WTC11 (cell line): ENCODE measurements around the gene PSMG4. TPM values are rescaled to one million over a fixed set of nuclear protein-coding genes. Genes with fewer than 3 reads are reported as not detected.
A peak's percentile ranks its signal among the peaks of the same experiment; 100 is the strongest.

ENCODE experiments used
- ATAC-seq: fragments of 200-7000 bp; cut with Tn5 transposase; 2 replicates; pipeline ENCODE4 v1.10.0; 2021; ENCODE audit warnings: mild to moderate bottlenecking, moderate library complexity
- CTCF ChIA-PET: fragments of 300-600 bp; sonication (Branson Sonifier 250); formaldehyde crosslinking; loops from one replicate; lab custom pipeline; 2021; ENCODE audit warnings: antibody characterized with exemption; lab: Charles Lee
- POLR2A ChIA-PET: fragments of 350-600 bp; sonication (Branson Sonifier 250); formaldehyde crosslinking; loops from one replicate; lab custom pipeline; 2021; ENCODE audit warnings: antibody characterized with exemption; lab: Charles Lee
- DNase-seq: peaks from one replicate; pipeline ENCODE4 v3.0.0; 2021; ENCODE audit warnings: low spot score
- H3K27ac Mint-ChIP-seq: 2 replicates; pipeline ENCODE4 v1.8.0; 2021; ENCODE audit warnings: mixed read lengths
- H3K27me3 Mint-ChIP-seq: 2 replicates; pipeline ENCODE4 v1.8.0; 2021; ENCODE audit warnings: low read depth, mild to moderate bottlenecking, moderate library complexity, mixed read lengths
- H3K36me3 Mint-ChIP-seq: 2 replicates; pipeline ENCODE4 v1.8.0; 2021; ENCODE audit warnings: mixed read lengths
- H3K4me1 Mint-ChIP-seq: 2 replicates; pipeline ENCODE4 v1.8.0; 2022; ENCODE audit warnings: mixed read lengths
- H3K4me3 Mint-ChIP-seq: 2 replicates; pipeline ENCODE4 v1.8.0; 2021; ENCODE audit warnings: mild to moderate bottlenecking, moderate library complexity, mixed read lengths
- H3K9me3 Mint-ChIP-seq: 2 replicates; pipeline ENCODE4 v1.8.0; 2021; ENCODE audit warnings: mixed read lengths
- ARID4B ChIP-seq: sonication (generic); formaldehyde crosslinking; IDR thresholded peaks from 2 replicates; pipeline ENCODE4 v1.8.0; 2023; ENCODE audit warnings: missing genetic modification reagents, mild to moderate bottlenecking, borderline replicate concordance
- CDX4 ChIP-seq: fragments of 250-450 bp; sonication (Bioruptor Pico); IDR thresholded peaks from 2 replicates; pipeline ENCODE4 v1.9.0; 2021; ENCODE audit warnings: moderate library complexity, mild to moderate bottlenecking, inconsistent platforms, borderline replicate concordance
- CREM ChIP-seq: sonication (generic); formaldehyde crosslinking; IDR thresholded peaks from 2 replicates; pipeline ENCODE4 v1.8.1; 2022; ENCODE audit warnings: mild to moderate bottlenecking, missing genetic modification reagents, moderate library complexity
- CTCF ChIP-seq: fragments of 200-600 bp; IDR thresholded peaks from 2 replicates; pipeline ENCODE4 v1.8.0; 2022; ENCODE audit warnings: antibody characterized with exemption
- ESRRA ChIP-seq: sonication (generic); formaldehyde crosslinking; IDR thresholded peaks from 2 replicates; pipeline ENCODE4 v1.8.1; 2022; ENCODE audit warnings: mild to moderate bottlenecking, missing genetic modification reagents, borderline replicate concordance
- GTF2I ChIP-seq: fragments of 250-450 bp; sonication (Bioruptor Pico); conservative IDR thresholded peaks from 2 replicates; pipeline ENCODE4 v1.4.0; 2021; ENCODE audit warnings: mild to moderate bottlenecking
- IRF1 ChIP-seq: sonication (generic); formaldehyde crosslinking; IDR thresholded peaks from 2 replicates; pipeline ENCODE4 v1.8.0; 2023; ENCODE audit warnings: missing genetic modification reagents
- MXD4 ChIP-seq: fragments of 250-450 bp; sonication (Bioruptor Pico); IDR thresholded peaks from 2 replicates; pipeline ENCODE4 v1.8.0; 2021; ENCODE audit warnings: mild to moderate bottlenecking, moderate library complexity, borderline replicate concordance
- NFYB ChIP-seq: sonication (generic); formaldehyde crosslinking; conservative IDR thresholded peaks from 2 replicates; pipeline ENCODE4 v1.8.0; 2022; ENCODE audit warnings: low read depth, missing genetic modification reagents
- NR3C1 ChIP-seq: sonication (generic); formaldehyde crosslinking; conservative IDR thresholded peaks from 2 replicates; pipeline ENCODE4 v1.8.1; 2023; ENCODE audit warnings: low read depth, mild to moderate bottlenecking, missing genetic modification reagents
- TEAD1 ChIP-seq: sonication (generic); formaldehyde crosslinking; IDR thresholded peaks from 2 replicates; pipeline ENCODE4 v1.8.0; 2022; ENCODE audit warnings: mild to moderate bottlenecking, missing genetic modification reagents
- ZNF232 ChIP-seq: sonication (generic); formaldehyde crosslinking; IDR thresholded peaks from 2 replicates; pipeline ENCODE4 v1.8.0; 2022; ENCODE audit warnings: mild to moderate bottlenecking, missing genetic modification reagents
- ZNF263 ChIP-seq: sonication (generic); formaldehyde crosslinking; IDR thresholded peaks from 2 replicates; pipeline ENCODE4 v1.8.1; 2022; ENCODE audit warnings: low read depth, mild to moderate bottlenecking, moderate library complexity, missing genetic modification reagents
- ZNF281 ChIP-seq: sonication (generic); formaldehyde crosslinking; IDR thresholded peaks from 2 replicates; pipeline ENCODE4 v1.8.0; 2023; ENCODE audit warnings: mild to moderate bottlenecking, missing genetic modification reagents
- ZNF671 ChIP-seq: fragments of 250-450 bp; sonication (Bioruptor Pico); IDR thresholded peaks from 2 replicates; pipeline ENCODE4 v1.8.0; 2021; ENCODE audit warnings: mild to moderate bottlenecking
- total RNA-seq: library from RNA; stranded (reverse); gene quantifications from 3 replicates; pipeline ENCODE4 v1.2.3, GENCODE V29; 2021
- TF ChIP-seq, protein P1 (sequence below): fragments of 250-450 bp; sonication (Bioruptor Pico); IDR thresholded peaks from 2 replicates; pipeline ENCODE4 v1.9.0; 2021; ENCODE audit warnings: mild to moderate bottlenecking
- TF ChIP-seq, protein P2 (sequence below): sonication (generic); formaldehyde crosslinking; conservative IDR thresholded peaks from 2 replicates; pipeline ENCODE4 v1.8.1; 2023; ENCODE audit warnings: mild to moderate bottlenecking, low read depth, missing genetic modification reagents, moderate library complexity

The PSMG4 gene
- total RNA-seq, 1 experiment from 2014 or later: 38.2 TPM

DNA sequence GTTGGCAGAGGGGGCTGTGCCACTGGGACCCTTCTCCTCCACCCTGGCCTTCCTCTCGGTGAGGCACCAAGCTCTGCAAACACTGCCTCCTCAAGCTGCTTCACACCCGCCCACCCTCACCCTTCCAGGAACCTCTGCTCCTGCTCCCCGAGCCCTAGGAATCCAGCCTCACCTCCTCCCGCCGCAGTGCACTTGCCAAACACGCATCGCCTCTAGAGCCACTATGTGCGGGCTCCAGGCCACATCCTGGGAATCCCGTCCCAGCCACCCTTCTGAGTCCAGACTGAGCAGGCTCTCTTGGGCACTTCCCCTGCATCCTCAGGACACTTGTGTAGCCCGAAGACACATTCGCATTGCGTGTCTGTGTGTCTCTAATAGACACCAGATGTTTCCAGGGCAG is 18.5 kb downstream of the PSMG4 start (continued):
- TF ChIP-seq, protein P1, sequence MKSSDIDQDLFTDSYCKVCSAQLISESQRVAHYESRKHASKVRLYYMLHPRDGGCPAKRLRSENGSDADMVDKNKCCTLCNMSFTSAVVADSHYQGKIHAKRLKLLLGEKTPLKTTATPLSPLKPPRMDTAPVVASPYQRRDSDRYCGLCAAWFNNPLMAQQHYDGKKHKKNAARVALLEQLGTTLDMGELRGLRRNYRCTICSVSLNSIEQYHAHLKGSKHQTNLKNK (CRISPR knock-in tag): no peak
- TF ChIP-seq GTF2I (CRISPR knock-in tag): no peak
- TF ChIP-seq, protein P2, sequence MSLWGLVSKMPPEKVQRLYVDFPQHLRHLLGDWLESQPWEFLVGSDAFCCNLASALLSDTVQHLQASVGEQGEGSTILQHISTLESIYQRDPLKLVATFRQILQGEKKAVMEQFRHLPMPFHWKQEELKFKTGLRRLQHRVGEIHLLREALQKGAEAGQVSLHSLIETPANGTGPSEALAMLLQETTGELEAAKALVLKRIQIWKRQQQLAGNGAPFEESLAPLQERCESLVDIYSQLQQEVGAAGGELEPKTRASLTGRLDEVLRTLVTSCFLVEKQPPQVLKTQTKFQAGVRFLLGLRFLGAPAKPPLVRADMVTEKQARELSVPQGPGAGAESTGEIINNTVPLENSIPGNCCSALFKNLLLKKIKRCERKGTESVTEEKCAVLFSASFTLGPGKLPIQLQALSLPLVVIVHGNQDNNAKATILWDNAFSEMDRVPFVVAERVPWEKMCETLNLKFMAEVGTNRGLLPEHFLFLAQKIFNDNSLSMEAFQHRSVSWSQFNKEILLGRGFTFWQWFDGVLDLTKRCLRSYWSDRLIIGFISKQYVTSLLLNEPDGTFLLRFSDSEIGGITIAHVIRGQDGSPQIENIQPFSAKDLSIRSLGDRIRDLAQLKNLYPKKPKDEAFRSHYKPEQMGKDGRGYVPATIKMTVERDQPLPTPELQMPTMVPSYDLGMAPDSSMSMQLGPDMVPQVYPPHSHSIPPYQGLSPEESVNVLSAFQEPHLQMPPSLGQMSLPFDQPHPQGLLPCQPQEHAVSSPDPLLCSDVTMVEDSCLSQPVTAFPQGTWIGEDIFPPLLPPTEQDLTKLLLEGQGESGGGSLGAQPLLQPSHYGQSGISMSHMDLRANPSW (CRISPR knock-in tag): no peak
- no peak for TF ChIP-seq IRF1
- TF ChIP-seq ZNF232 (CRISPR knock-in tag): no peak
- TF ChIP-seq ESRRA (CRISPR knock-in tag): no peak
- TF ChIP-seq ARID4B: no peak
- no peak for TF ChIP-seq CREM

DNA sequence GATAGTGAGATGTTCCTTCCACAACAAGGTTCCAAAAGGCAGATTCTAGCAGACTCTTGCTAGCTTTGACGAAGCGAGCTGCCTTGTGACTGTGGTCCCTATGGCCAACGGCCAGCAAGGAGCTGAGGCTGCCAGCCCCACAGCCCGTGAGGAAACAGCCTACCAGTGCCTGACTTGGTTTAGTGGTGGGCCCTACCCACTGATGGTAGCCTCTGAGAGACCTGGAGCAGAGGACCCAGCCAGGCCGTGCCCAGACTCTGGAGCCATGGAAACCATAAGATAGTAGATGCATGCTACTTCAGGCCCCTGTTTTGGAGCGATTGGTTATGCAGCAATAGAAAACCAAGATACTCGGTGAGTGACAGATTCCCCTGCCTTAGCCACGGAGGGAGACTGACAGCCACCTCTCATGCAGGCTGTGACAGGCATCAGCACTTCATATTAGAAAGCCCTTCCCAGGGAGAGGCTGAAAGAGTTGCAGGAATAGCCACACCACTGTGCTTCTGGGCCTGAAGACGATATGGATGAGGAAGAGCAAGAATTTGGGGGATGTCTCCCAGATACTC is 19.2 kb downstream of the PSMG4 start:
- ChIA-PET POLR2A (no interaction called here), CTCF (interaction anchor here (1.2 kb wide), 1 partner anchor 455 kb away, joined by 5 read pairs; no protein-coding TSS in a partner anchor)
- no peaks in the 10 kb centered on the region for H3K27me3 Mint-ChIP-seq
- peaks cover 26% of the 10 kb centered on the region for H3K4me1 Mint-ChIP-seq
- no peak overlapping the region; the same call in 1 of the 2 replicates for H3K27ac Mint-ChIP-seq
- H3K9me3 Mint-ChIP-seq: no peaks in the 10 kb centered on the region
- no peak overlapping the region for H3K4me3 Mint-ChIP-seq
- peaks cover 21% of the 10 kb centered on the region for H3K36me3 Mint-ChIP-seq
- ATAC-seq (no peak), DNase-seq (peak; percentile 7)
- TF ChIP-seq TEAD1: no peak
- TF ChIP-seq ZNF281: no peak
- TF ChIP-seq MXD4: no peak
- no peak for TF ChIP-seq ARID4B
- TF ChIP-seq NFYB (CRISPR knock-in tag): no peak
- TF ChIP-seq ESRRA (CRISPR knock-in tag): no peak
- TF ChIP-seq NR3C1 (CRISPR knock-in tag): no peak
- TF ChIP-seq CDX4 (CRISPR knock-in tag): no peak
- TF ChIP-seq ZNF671 (CRISPR knock-in tag): no peak
- no peak for TF ChIP-seq CTCF
- TF ChIP-seq ZNF263 (CRISPR knock-in tag): no peak
